ENCODE data around the gene CDH8. TPM values are rescaled to one million over a fixed set of nuclear protein-coding genes. Genes with fewer than 3 reads are reported as not detected.

The CDH8 gene
- total RNA-seq, 4 donors from 2014 or later: 0.13 to 0.57 (median 0.24) TPM

GRCh38 chr16:61820398-61820797, 215.8 kb downstream of the CDH8 start:
- no peak overlapping the region for H3K4me3 ChIP-seq (ENCODE audit: low read depth, poor library complexity, severe bottlenecking)
- intact Hi-C loops (cut with DNase I; ENCODE audit: low total_unique reads): no loop called here
- TF ChIP-seq CTCF (IDR thresholded peaks at IDR 0.05) (no peak), POLR2A (IDR thresholded peaks at IDR 0.05) (no peak)
- no peak for DNase-seq (ENCODE audit: low spot score in 2 of 2)

GRCh38 chr16:61818850-61819249, 217.4 kb downstream of the CDH8 start:
- DNase-seq (ENCODE audit: low spot score in 2 of 2): no peak
- intact Hi-C loops (cut with DNase I; ENCODE audit: low total_unique reads): no loop called here
- H3K4me3 ChIP-seq (ENCODE audit: low read depth, poor library complexity, severe bottlenecking): no peak overlapping the region
- WGBS, 2 donors: 80 to 87% methylated on average over 1 of the region's 1 CpG
- TF ChIP-seq POLR2A (IDR thresholded peaks at IDR 0.05) (no peak), CTCF (IDR thresholded peaks at IDR 0.05) (no peak)

GRCh38 chr16:61817583-61818278, 218.5 kb downstream of the CDH8 start:
- H3K4me3 ChIP-seq (ENCODE audit: low read depth, poor library complexity, severe bottlenecking): no peak overlapping the region
- intact Hi-C loops (cut with DNase I; ENCODE audit: low total_unique reads): no loop called here
- no peak for DNase-seq (ENCODE audit: low spot score in 2 of 2)
- TF ChIP-seq POLR2A (IDR thresholded peaks at IDR 0.05) (no peak), CTCF (IDR thresholded peaks at IDR 0.05) (no peak)
- 85 to 94% methylated on average over 8 of the region's 8 CpGs for WGBS, 2 donors

- DNase-seq (ENCODE audit: low spot score in 2 of 2): no peak
- no peak for TF ChIP-seq POLR2A (IDR thresholded peaks at IDR 0.05)
- no peak for TF ChIP-seq CTCF (IDR thresholded peaks at IDR 0.05)
- intact Hi-C loops (cut with DNase I; ENCODE audit: low total_unique reads): no loop called here
- H3K4me3 ChIP-seq (ENCODE audit: low read depth, poor library complexity, severe bottlenecking): no peak overlapping the region
Measured at GRCh38 chr16:61814726-61815347, 221.4 kb downstream of the CDH8 start.

GRCh38 chr16:61813339-61813738, 222.9 kb downstream of the CDH8 start:
- TF ChIP-seq POLR2A (IDR thresholded peaks at IDR 0.05) (no peak), CTCF (IDR thresholded peaks at IDR 0.05) (no peak)
- H3K4me3 ChIP-seq (ENCODE audit: low read depth, poor library complexity, severe bottlenecking): no peak overlapping the region
- DNase-seq (ENCODE audit: low spot score in 2 of 2): no peak
- WGBS, 2 donors: 88 to 89% methylated on average over 8 of the region's 8 CpGs
- intact Hi-C loops (cut with DNase I; ENCODE audit: low total_unique reads): no loop called here

GRCh38 chr16:61812251-61812650, 224.0 kb downstream of the CDH8 start:
- H3K4me3 ChIP-seq (ENCODE audit: low read depth, poor library complexity, severe bottlenecking): no peak overlapping the region
- no peak for TF ChIP-seq POLR2A (IDR thresholded peaks at IDR 0.05)
- no peak for TF ChIP-seq CTCF (IDR thresholded peaks at IDR 0.05)
- intact Hi-C loops (cut with DNase I; ENCODE audit: low total_unique reads): no loop called here
- DNase-seq (ENCODE audit: low spot score in 2 of 2): no peak
